Measurements from ENCODE around the gene PRDM7.
A peak's percentile ranks its signal among the peaks of the same experiment; 100 is the strongest.
"Not testable (repeated sequence)": the region's sequence is repeated elsewhere in the genome, so short reads cannot be mapped to it uniquely, and the experiment has no call there.

Gene PRDM7

GRCh38 chr16:90077240-90077756 lies at the start of gene PRDM7:
PRDM7 (minus strand) TSS chr16:90077331; CDS start chr16:90075910, 1,421 bp downstream.
- ATAC-seq, result peak; percentile 96 to 97

- not testable (repeated sequence) for ATAC-seq
Observed at GRCh38 chr16:90121846-90122245, 44.7 kb upstream of the PRDM7 start.

- ATAC-seq, result not testable (repeated sequence)
Observed at GRCh38 chr16:90107617-90108016, 30.5 kb upstream of the PRDM7 start.

- not testable (repeated sequence) for ATAC-seq
Observed at GRCh38 chr16:90107060-90107459, 29.9 kb upstream of the PRDM7 start.

- ATAC-seq, result peak; percentile 56 to 84
Observed at GRCh38 chr16:90106271-90106670, 29.1 kb upstream of the PRDM7 start.

GRCh38 chr16:90104725-90105124 lies 27.6 kb upstream of the PRDM7 start:
- not testable (repeated sequence) for ATAC-seq

GRCh38 chr16:90102086-90102884 lies 25.2 kb upstream of the PRDM7 start:
- ATAC-seq, result not testable (repeated sequence)

- ATAC-seq, result not testable (repeated sequence)
Observed at GRCh38 chr16:90101332-90101731, 24.2 kb upstream of the PRDM7 start.

GRCh38 chr16:90100790-90101189 lies 23.7 kb upstream of the PRDM7 start:
- not testable (repeated sequence) for ATAC-seq

GRCh38 chr16:90100229-90100628 lies 23.1 kb upstream of the PRDM7 start:
- not testable (repeated sequence) for ATAC-seq

GRCh38 chr16:90098936-90099335 lies 21.8 kb upstream of the PRDM7 start:
- not testable (repeated sequence) for ATAC-seq

GRCh38 chr16:90097010-90097684 lies 20.0 kb upstream of the PRDM7 start:
- ATAC-seq, result not testable (repeated sequence)

GRCh38 chr16:90094791-90095190 lies 17.7 kb upstream of the PRDM7 start:
- not testable (repeated sequence) for ATAC-seq

GRCh38 chr16:90094296-90094695 lies 17.2 kb upstream of the PRDM7 start:
- not testable (repeated sequence) for ATAC-seq

- not testable (repeated sequence) for ATAC-seq
Observed at GRCh38 chr16:90093799-90094198, 16.7 kb upstream of the PRDM7 start.

- ATAC-seq, result not testable (repeated sequence)
Observed at GRCh38 chr16:90092781-90093180, 15.7 kb upstream of the PRDM7 start.

- ATAC-seq, result no peak
Observed at GRCh38 chr16:90084215-90084950, 7.3 kb upstream of the PRDM7 start.

GRCh38 chr16:90083139-90083538 lies 6.0 kb upstream of the PRDM7 start:
- ATAC-seq, result peak; percentile 62 to 69

GRCh38 chr16:90081606-90081970 lies 4.5 kb upstream of the PRDM7 start:
- no peak for ATAC-seq

- ATAC-seq, result no peak
Observed at GRCh38 chr16:90078579-90078895, 1.4 kb upstream of the PRDM7 start.

- ATAC-seq, result peak; percentile 61 to 71
Observed at GRCh38 chr16:90077757-90078578, 837 bp upstream of the PRDM7 start.

- no peak for ATAC-seq
Observed at GRCh38 chr16:90072442-90073105, 4.6 kb downstream of the PRDM7 start.

All from activated CD4-positive, CD25-positive, alpha-beta regulatory T cell treated with anti-CD3 and anti-CD28 coated beads, Interleukin-2, amount 50 U/mL, for 24 hours (primary cell).